HG03558 (cell line): Measurements from ENCODE around the gene TTN.
"Not testable (repeated sequence)": the region's sequence is repeated elsewhere in the genome, so short reads cannot be mapped to it uniquely, and the experiment has no call there.

Experiments
- ATAC-seq: cut with Tn5 transposase; IDR thresholded peaks from one replicate; pipeline ENCODE4 v1.9.1; 2021; ENCODE audit warnings: moderate number of reproducible peaks; ENCODE audit not compliant: unreplicated experiment; ENCODE audit errors: extremely low read depth

Gene TTN

DNA sequence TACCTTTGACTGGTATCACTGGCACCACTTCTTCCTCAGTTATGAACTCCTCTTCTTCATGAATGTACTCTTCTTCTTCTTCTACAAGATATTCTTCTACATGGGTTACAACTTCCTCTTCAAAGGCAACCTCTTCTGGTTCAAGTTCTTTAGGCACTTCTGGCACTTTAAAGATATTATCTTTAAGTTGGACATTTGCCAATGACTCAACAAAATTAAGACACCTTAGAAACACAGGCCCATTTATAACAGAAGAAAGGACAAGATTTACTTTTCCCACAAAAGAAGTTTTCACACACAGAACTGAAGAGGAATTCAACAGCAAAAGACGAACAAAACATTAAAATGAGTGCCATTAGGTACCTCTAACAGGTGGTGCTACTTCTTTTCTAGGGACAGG, 127.3 kb downstream of the TTN start:
- no peak for ATAC-seq

GRCh38 chr2:178677599-178677998, 129.6 kb downstream of the TTN start:
- no peak for ATAC-seq

- no peak for ATAC-seq
These were observed 131.2 kb downstream of the TTN start for GRCh38 chr2:178676046-178676445.

- ATAC-seq, result no peak
These were observed 133.1 kb downstream of the TTN start for GRCh38 chr2:178674122-178674521.

DNA sequence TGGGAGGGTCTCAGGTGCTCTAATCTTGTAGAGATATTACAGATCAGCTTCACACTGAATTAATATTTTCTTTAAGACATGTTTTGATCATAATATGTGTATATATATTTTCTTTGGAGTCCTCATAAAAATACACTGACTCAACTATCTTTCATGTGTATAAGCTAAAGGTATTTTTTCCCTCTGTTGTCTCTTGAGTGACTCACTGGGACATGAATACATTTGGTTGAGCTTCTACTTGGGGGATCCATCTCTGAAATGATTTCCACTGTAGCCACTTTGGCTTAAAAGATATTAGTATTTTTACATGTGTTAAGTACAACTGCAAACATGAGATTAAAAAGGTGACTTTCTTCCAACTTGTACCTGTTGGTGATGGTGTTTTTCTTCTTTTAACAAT, 140.8 kb downstream of the TTN start:
- ATAC-seq, result no peak

DNA sequence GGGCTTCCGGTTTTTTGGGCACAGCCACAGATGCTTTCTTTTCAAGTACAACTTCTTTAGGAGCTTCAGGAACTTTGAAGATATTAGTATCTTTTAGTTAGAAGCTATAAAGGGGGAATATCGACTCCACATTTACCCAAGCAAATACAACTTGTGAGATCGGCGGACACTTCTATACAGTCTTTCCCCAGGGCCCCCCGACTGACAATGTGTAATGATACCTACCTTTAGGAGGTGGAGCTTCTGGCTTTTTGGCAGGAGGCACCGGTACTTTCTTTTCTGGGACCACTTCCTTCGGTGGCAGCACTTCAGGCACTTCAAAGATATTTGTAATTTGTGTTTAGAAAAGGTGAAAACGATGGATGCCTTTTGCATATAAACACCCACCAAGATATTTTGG, 148.7 kb downstream of the TTN start:
- ATAC-seq, result not testable (repeated sequence)

DNA sequence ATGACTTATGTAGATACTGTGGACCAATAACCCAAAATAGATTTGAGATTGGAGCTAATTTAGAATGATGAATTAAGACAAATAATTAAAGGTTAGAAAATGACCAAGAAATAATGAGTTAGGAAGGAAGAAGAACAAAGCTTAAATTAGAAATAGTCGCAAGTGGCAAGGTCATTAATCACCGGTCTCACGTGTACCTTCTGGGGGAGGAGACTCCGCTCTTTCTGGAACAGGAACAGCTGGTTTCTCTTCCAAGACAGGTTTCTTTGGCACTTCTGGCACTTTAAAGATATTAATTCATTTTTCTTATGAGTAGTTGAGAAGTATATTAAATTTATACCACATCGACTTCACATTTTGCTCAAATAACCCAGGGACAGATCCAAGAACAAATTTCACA, 156.7 kb downstream of the TTN start:
- no peak for ATAC-seq

- ATAC-seq, result no peak
These were observed 162.3 kb downstream of the TTN start for GRCh38 chr2:178644919-178645318.

DNA sequence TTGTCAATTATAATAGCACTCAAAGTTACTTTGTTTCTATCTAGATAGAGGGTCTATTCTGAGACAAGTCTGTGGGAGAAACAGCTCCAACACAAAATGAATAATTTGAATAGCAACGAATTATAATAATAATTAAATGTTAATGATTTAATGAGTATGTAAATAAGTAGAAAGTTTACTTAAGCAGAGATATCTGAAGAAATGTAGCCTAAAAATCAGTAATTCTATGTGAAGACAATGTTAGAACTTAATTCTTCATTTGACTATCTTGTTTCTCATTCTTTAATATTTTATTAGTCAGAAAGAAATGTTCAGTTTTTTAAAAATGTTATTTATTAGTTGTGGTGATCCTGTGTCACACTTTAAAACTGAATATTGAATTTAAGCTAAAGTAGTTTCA, 165.7 kb downstream of the TTN start:
- ATAC-seq, result no peak

- no peak for ATAC-seq
These were observed 171.3 kb downstream of the TTN start for GRCh38 chr2:178635897-178636296.

DNA sequence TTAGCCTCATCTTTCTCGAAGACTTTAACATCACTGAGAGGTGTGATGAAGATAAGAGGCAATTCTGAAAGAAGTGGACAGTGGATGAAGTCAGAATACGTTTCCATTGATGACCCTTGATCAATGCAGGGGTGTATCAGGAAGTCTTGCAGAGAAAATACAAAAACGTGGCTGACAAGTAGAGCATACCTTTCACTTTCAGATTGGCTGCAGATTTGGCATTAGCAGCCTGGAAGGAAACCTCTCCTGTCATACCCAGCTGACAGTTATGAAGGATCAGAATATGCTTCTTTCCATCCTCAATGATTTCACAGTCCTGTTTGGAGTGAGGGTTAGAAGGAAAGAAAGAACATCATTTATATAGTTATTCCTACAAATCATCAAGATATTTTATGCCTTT, 174.5 kb downstream of the TTN start:
- ATAC-seq, result no peak

GRCh38 chr2:178630581-178630980, 176.6 kb downstream of the TTN start:
- no peak for ATAC-seq

DNA sequence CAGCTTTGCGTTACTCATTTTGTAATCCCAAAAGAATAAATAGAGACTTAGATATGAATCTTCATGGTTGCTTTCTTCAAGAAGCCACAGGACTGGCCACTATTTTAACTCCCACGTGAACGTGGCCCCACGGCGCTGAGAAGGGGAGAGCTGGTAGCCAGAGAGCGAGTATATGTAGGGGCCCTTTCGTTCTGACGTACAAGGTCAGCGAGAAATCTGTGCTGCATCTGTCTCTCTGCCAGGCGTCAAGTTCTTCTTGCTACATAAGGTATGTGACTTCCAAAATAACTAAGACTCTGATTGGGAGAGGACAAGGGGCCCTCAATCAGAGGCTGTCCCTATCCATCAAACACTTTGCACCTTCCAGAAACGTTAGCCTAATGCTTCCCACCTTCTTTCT, 177.8 kb downstream of the TTN start:
- no peak for ATAC-seq

DNA sequence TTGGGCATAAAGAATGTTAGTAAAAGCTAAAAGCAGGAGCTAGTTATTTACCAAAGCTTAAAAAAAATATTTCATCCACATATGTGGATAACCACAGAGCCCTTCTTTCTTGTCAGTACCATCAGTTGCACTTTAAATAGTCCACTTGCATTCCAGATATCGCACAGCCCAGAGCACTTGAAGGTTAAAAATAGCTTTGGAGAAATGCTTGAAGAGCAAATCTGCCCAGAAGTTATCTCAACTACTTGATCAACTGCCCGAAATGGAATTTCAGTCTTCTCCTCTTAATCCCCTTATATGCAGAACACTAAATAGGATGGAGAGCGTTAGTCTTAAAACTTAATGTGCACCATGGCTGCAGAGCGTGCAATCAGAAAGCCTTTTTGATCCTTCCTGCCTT, 178.6 kb downstream of the TTN start:
- ATAC-seq, result no peak

DNA sequence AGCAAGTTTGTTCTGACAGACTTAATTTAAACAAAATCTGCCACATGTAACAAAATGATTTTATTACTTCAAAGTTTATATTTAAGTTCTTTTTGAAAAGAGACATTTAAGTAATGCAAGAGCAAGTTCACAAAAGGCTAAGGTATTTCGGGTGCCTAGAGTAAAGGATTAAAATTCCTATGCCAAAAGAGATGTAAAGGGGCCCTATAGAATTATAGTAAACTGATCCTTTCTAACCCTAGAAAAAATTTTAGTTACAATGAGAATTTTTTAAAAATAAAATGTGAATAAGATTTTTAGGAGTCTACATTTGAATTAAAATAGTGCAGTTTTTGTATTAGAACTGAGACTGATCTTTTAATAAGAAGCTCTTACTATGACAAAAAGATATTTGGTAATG, 179.8 kb downstream of the TTN start:
- ATAC-seq, result no peak

- ATAC-seq, result no peak
These were observed 191.3 kb downstream of the TTN start for GRCh38 chr2:178615969-178616368.

GRCh38 chr2:178602901-178603300, 204.3 kb downstream of the TTN start:
- ATAC-seq, result no peak

DNA sequence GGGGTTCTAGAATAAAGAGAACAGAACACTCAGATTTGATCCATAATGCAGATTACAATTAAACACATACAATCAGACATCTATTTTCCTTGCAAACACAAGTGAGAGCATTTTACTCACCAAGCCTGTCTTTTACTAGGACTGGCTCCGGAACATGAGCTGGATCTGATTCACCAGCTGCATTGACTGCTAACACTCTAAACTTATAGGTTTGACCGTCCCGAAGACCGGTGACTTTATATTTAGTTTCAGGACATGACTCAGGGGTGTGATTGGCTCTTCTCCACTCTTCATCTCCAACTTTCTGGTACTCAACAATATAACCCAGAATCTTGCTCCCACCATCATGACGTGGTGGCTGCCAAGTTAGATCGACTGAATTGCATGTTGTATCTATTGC, 214.6 kb downstream of the TTN start:
- ATAC-seq, result no peak

DNA sequence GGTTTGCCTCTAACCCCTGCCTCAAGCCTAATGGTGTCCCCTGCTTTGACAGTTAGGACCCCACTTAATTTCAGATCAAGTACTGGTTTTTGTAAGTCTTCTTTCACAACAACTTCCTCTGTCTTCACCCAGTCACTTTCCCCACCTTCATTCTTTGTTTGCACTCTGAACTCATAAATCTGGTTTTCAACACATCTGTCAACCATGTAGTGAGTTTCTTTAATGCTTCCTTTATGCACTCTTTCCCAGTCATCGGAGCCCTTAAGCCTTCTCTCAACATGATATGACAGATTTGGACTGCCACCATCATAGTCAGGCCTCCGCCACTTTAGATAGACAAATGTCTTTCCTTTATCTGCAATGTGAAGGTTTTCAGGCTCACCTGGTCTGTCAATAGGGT, 217.9 kb downstream of the TTN start:
- ATAC-seq, result no peak

GRCh38 chr2:178584666-178585065, 222.6 kb downstream of the TTN start:
- ATAC-seq, result no peak

DNA sequence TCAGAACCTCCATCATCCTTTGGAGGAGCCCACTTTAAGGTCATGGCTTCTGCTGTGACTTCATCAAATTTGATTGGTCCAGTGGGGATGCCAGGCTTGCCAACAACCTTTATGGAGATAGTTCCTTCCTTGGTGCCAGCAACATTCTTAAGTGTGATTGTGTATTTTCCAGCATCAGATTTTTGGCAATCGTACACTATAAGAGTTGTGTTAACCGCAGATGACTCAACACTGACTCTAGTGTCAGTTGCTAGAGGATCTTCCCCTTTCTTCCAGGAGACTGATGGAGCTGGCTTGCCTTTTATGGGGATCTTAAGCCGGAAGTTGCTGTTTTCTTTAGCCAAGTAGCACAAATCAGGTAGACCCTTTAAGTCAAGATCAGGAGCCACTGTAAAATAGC, 228.2 kb downstream of the TTN start:
- no peak for ATAC-seq

DNA sequence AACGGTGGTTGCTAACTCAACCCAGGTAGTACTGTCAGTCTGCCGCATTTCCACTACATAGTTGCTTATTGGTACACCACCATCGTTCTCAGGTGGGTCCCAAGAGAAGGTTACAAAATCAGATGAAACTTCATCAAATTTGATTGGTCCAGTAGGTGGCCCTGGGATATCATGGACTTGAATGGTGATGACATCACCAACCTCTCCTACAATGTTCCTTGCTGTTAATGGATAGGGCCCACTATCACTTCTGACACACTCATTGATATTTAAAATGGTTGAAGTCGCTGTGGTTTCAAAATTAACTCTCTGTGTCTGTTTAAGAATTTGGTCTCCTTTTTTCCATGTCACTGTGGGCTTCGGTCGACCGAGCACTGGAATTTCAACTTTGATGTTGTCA, 232.4 kb downstream of the TTN start:
- ATAC-seq, result no peak

DNA sequence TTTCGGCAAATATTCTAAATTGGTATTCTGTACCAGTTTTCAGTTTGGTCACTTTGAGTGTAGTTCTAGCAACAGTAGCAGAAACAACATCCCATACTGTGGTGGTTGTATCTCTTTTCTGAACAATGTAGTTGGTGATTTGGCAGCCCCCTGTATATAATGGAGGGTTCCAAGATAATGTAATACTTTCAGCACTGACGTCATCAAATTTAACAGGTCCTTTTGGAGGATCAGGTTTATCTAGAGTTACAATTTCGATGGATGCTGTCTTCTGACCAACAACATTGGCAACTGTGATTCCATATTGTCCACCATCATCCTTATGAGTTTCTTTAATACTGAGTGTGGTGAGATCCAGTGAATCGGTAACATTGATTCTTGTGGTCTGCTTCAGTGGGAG, 239.0 kb downstream of the TTN start:
- no peak for ATAC-seq
